GM19438 (cell line): ENCODE data around the gene ADCK2.
"Not testable (repeated sequence)": the region's sequence is repeated elsewhere in the genome, so short reads cannot be mapped to it uniquely, and the experiment has no call there.

Source experiments
- ATAC-seq: cut with Tn5 transposase; IDR thresholded peaks from one replicate; pipeline ENCODE4 v1.9.1; 2021; ENCODE audit warnings: low read depth; ENCODE audit not compliant: unreplicated experiment

The ADCK2 gene

DNA sequence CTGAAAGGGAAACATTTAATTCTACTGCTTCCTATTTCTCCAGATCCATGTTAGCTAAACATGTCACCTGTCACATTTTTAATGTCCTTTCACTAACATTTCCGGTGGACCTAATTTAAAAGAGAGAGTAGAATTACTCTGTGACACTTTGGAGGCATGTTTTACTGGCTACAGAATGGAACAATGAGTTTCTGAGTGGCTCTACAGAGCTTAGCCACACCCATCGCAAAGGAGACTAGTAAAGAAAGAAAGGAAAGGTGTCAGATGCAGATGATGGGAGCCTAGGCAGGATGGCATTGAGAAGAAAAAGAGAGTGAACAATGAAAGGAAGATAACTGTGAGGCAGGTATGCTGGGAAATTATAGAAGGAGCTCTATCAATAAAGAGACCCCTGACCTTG is 59.7 kb downstream of the ADCK2 start:
- ATAC-seq: no peak

DNA sequence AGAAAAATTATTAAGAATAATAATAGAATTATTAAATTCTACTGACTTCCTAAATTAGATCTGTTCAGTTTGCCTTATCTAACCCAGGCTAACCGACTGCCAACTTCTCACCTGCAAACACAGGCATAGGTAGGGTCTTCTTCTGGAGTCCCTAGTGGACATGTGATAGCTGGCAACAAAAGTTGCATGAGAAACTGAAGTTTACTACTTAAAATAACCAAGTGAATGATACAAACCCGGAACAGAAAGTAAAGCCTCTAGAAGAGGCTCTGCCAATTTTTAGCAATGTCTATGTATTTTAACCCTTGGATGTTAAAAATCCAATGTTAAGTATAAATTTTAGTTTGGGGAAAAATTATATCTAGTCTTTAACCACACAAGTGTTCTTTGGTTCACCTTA is 61.4 kb downstream of the ADCK2 start:
- no peak for ATAC-seq

DNA sequence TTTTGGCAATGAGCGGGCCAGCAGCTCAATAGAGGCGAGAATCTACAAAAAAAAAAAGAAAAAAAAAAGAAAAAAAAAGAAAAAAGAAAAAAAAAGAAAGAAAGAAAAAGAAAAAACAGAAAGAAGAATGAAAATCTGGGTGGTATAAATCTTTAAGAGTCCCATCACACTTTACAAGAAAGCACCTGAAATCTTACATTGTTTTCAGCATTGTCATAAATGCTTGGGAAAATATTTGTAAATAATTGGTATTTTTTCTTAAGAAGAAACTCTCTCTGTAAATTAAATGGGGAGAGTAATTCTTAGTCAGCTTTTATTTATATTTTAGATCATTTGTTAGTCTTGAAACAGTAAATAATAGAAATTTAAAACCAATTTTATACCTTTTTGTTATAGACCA is 62.0 kb downstream of the ADCK2 start:
- ATAC-seq: no peak

DNA sequence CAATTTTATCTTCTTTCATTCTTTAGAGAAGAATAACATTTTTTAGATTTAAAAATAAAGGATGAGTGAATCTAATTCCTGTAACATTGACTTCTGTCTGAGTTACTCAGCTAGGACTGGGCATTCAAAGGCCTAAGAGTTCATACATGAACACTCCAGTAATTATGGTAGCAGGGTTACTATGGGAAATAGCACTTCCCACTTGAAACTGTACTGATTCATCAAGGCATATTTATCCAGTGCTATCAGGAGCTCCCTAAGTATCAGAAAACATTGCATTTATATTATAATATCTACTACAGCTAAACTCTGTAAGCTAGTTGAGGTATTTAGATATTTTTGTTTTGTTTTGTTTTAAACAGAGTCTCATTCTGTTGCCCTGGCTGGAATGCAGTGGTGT is 65.5 kb downstream of the ADCK2 start:
- ATAC-seq: no peak

DNA sequence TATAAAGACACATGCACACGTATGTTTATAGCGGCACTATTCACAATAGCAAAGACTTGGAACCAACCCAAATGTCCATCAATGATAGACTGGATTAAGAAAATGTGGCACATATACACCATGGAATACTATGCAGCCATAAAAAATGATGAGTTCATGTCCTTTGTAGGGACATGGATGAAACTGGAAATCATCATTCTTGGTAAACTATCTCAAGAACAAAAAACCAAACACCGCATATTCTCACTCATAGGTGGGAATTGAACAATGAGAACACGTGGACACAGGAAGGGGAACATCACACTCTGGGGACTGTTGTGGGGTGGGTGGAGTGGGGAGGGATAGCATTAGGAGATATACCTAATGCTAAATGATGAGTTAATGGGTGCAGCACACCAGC is 70.5 kb downstream of the ADCK2 start:
- ATAC-seq: not testable (repeated sequence)

DNA sequence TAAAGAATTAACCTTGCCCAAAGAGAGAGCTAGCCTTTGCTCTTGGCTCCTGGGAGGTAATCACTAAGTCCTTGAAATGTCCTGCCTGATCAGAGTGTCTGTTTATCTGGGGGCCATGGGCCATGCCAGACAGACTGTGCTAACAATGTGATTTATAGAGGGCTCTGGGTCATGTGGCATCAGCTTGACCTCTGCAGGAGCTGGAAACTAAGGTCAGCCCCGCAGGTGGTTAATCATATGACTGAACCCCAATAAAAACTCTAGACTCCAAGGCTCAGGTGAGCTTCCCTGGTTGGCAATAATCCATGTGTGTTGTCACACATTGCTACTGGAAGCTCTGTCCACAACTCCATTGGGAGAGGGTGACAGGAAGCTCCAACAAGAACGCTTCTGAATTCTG is 71.3 kb downstream of the ADCK2 start:
- ATAC-seq: no peak
